ENCODE data around the gene ACD.

GRCh38 chr16:67657751-67658518 is 2.1 kb downstream of the ACD start:
- TF ChIP-seq CTCF (IDR thresholded peaks at IDR 0.05 in 8 of 11, conservative IDR thresholded peaks at IDR 0.05 in 3 of 11): no peak
- TF ChIP-seq POLR2A (IDR thresholded peaks at IDR 0.05): no peak
- TF ChIP-seq POLR2AphosphoS5 (IDR thresholded peaks at IDR 0.05): no peak

All from spleen (tissue), 7 donors.